Stimulated activated CD4-positive, alpha-beta T cell treated with anti-CD3 and anti-CD28 coated beads, TNF-alpha, amount 100 ng/mL, for 48 hours (primary cell): ENCODE measurements around the gene ANKRD53.
A peak's percentile ranks its signal among the peaks of the same experiment; 100 is the strongest.
"Not testable (repeated sequence)": the region's sequence is repeated elsewhere in the genome, so short reads cannot be mapped to it uniquely, and the experiment has no call there.

Source experiments
- DNase-seq, 3 donors: peaks; one replicate each; pipeline ENCODE4 v3.0.0-alpha.2; 2020; ENCODE audit warnings: low read depth in 3 of 3

Gene ANKRD53

GRCh38 chr2:70991142-70991541 is 12.7 kb downstream of the ANKRD53 start:
- no peak for DNase-seq

GRCh38 chr2:70991742-70992141 is 13.3 kb downstream of the ANKRD53 start:
- DNase-seq, result no peak

- DNase-seq, result no peak
Measured at GRCh38 chr2:70992945-70993853, 14.8 kb downstream of the ANKRD53 start.

GRCh38 chr2:70994009-70994698 is 15.7 kb downstream of the ANKRD53 start:
- DNase-seq, result peak in 2 of 3 donors; percentile 42 to 57

- peak; percentile 85 to 91 (median 90) for DNase-seq
Measured at GRCh38 chr2:70994699-70995425, 16.4 kb downstream of the ANKRD53 start, which contains the start of gene TEX261. TSS of gene TEX261 (minus strand) at chr2:70994873. CDS start at chr2:70994757, 116 bp downstream.

- DNase-seq, result peak in 1 of 3 donors; percentile 40
Measured at GRCh38 chr2:70995426-70995729, 16.9 kb downstream of the ANKRD53 start.

- not testable (repeated sequence) for DNase-seq
Measured at GRCh38 chr2:70998885-70999284, 20.5 kb downstream of the ANKRD53 start.

- DNase-seq, result no peak
Measured at GRCh38 chr2:70999362-70999761, 20.9 kb downstream of the ANKRD53 start.

GRCh38 chr2:70999931-71000330 is 21.5 kb downstream of the ANKRD53 start:
- DNase-seq, result not testable (repeated sequence)

GRCh38 chr2:71000780-71001591 is 22.6 kb downstream of the ANKRD53 start:
- DNase-seq, result peak; percentile 65 to 81 (median 73)

- DNase-seq, result no peak
Measured at GRCh38 chr2:71001592-71001927, 23.1 kb downstream of the ANKRD53 start.

GRCh38 chr2:71001981-71002570 is 23.6 kb downstream of the ANKRD53 start:
- DNase-seq, result no peak

GRCh38 chr2:71003396-71003795 is 25.0 kb downstream of the ANKRD53 start:
- DNase-seq, result no peak

- no peak for DNase-seq
Measured at GRCh38 chr2:71003966-71004755, 25.7 kb downstream of the ANKRD53 start.

- no peak for DNase-seq
Measured at GRCh38 chr2:71004857-71005256, 26.4 kb downstream of the ANKRD53 start.

GRCh38 chr2:71005271-71006202 is 27.1 kb downstream of the ANKRD53 start:
- no peak for DNase-seq

GRCh38 chr2:71006323-71006722 is 27.9 kb downstream of the ANKRD53 start:
- DNase-seq, result no peak

- DNase-seq, result no peak
Measured at GRCh38 chr2:71006955-71007799, 28.7 kb downstream of the ANKRD53 start.
